Effector memory CD8-positive, alpha-beta T cell (primary cell): ENCODE results near the gene CEP83.
"Not testable (repeated sequence)": the region's sequence is repeated elsewhere in the genome, so short reads cannot be mapped to it uniquely, and the experiment has no call there.

Source experiments
- ATAC-seq: fragments of 150-1000 bp; cut with Tn5 transposase; replicated peaks from 2 replicates; pipeline ENCODE4 v1.10.0; 2021; ENCODE audit warnings: mild to moderate bottlenecking, moderate library complexity
- DNase-seq, 3 experiments: peaks; one replicate each; pipeline ENCODE4 v3.0.0; 2021
- H3K27ac Mint-ChIP-seq, 2 donors: one replicate each; pipeline ENCODE4 v1.8.0; 2022; ENCODE audit warnings: mild to moderate bottlenecking in 2 of 2, mixed read lengths in 2 of 2, moderate library complexity in 2 of 2
- H3K27me3 Mint-ChIP-seq, 2 donors: one replicate each; pipeline ENCODE4 v1.8.0; 2022; ENCODE audit warnings: mixed read lengths in 2 of 2
- H3K36me3 Mint-ChIP-seq: one replicate; pipeline ENCODE4 v1.8.0; 2022; ENCODE audit warnings: mild to moderate bottlenecking, moderate library complexity, mixed read lengths; ENCODE audit not compliant: insufficient read depth
- H3K4me1 Mint-ChIP-seq, 2 donors: one replicate each; pipeline ENCODE4 v1.8.0; 2022; ENCODE audit warnings: low read depth in 2 of 2, mixed read lengths in 2 of 2
- H3K4me3 Mint-ChIP-seq, 2 donors: one replicate each; pipeline ENCODE4 v1.8.0; 2022; ENCODE audit warnings: mild to moderate bottlenecking in 2 of 2, mixed read lengths in 2 of 2, moderate library complexity in 2 of 2
- H3K9me3 Mint-ChIP-seq, 2 donors: one replicate each; pipeline ENCODE4 v1.8.0; 2022; ENCODE audit warnings: mixed read lengths in 2 of 2

Gene CEP83

GRCh38 chr12:94389482-94390129, 70.1 kb downstream of the CEP83 start:
- H3K36me3 Mint-ChIP-seq, H3K4me1 Mint-ChIP-seq, H3K27me3 Mint-ChIP-seq, H3K4me3 Mint-ChIP-seq, H3K27ac Mint-ChIP-seq, H3K9me3 Mint-ChIP-seq: not testable (repeated sequence)
- ATAC-seq (peak; percentile 43), DNase-seq (peak in 1 of 3 experiments; percentile 1)

DNA sequence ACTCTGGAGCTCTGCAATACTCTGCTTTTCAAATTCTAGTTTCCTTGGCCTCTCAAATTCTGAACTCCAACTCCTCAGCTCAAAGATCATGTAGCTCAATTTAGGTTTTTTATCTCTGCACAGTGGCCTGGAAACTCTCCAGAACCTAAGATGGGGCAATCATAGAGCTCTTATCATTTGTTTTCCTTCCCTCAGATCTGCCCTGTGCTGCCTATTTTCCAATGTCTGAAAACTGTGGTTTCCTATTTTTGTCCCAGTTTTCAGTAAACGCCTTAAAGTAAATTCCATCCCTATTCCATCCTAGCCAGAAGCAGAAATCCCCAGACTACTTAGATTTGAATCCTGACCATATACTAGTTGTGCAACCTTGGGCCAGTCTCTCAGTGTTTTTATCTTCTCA, 73.2 kb downstream of the CEP83 start:
- no peaks in the 10 kb centered on the region for H3K27me3 Mint-ChIP-seq
- no peak for DNase-seq

GRCh38 chr12:94384030-94384429, 75.6 kb downstream of the CEP83 start:
- no peaks in the 10 kb centered on the region for H3K27me3 Mint-ChIP-seq
- no peak overlapping the region for H3K4me3 Mint-ChIP-seq
- ATAC-seq (no peak), DNase-seq (no peak)
- H3K36me3 Mint-ChIP-seq: no peaks in the 10 kb centered on the region
- no peaks in the 10 kb centered on the region for H3K4me1 Mint-ChIP-seq
- H3K9me3 Mint-ChIP-seq: peaks cover 0 to 2% of the 10 kb centered on the region in 2 donors
- no peak overlapping the region for H3K27ac Mint-ChIP-seq

More for the DNA sequence above, 73.2 kb downstream of the CEP83 start:
- H3K9me3 Mint-ChIP-seq: peaks cover 0 to 2% of the 10 kb centered on the region in 2 donors
- ATAC-seq: no peak
- H3K27ac Mint-ChIP-seq: no peak overlapping the region
- H3K4me3 Mint-ChIP-seq: no peak overlapping the region
- no peaks in the 10 kb centered on the region for H3K36me3 Mint-ChIP-seq
- no peaks in the 10 kb centered on the region for H3K4me1 Mint-ChIP-seq

- Mint-ChIP-seq H3K36me3 (peaks cover 4% of the 10 kb centered on the region), H3K4me1 (no peaks in the 10 kb centered on the region), H3K4me3 (no peak overlapping the region)
These were observed 79.2 kb downstream of the CEP83 start for GRCh38 chr12:94380507-94380906.

GRCh38 chr12:94379479-94380113, 80.1 kb downstream of the CEP83 start:
- peaks cover 4% of the 10 kb centered on the region for H3K36me3 Mint-ChIP-seq
- no peaks in the 10 kb centered on the region for H3K27me3 Mint-ChIP-seq
- no peaks in the 10 kb centered on the region for H3K4me1 Mint-ChIP-seq
- peaks cover 0 to 2% of the 10 kb centered on the region in 2 donors for H3K9me3 Mint-ChIP-seq
- H3K4me3 Mint-ChIP-seq: no peak overlapping the region
- no peak for DNase-seq
- H3K27ac Mint-ChIP-seq: peak overlapping the region in 1 of 2 donors; percentile 14
- no peak for ATAC-seq

More at GRCh38 chr12:94380507-94380906, 79.2 kb downstream of the CEP83 start:
- peaks cover 0 to 2% of the 10 kb centered on the region in 2 donors for H3K9me3 Mint-ChIP-seq
- no peak for ATAC-seq
- H3K27ac Mint-ChIP-seq: no peak overlapping the region
- no peak for DNase-seq
- H3K27me3 Mint-ChIP-seq: no peaks in the 10 kb centered on the region

GRCh38 chr12:94377599-94377998, 82.1 kb downstream of the CEP83 start:
- Mint-ChIP-seq H3K36me3 (peaks cover 7% of the 10 kb centered on the region), H3K4me3 (no peak overlapping the region), H3K27me3 (no peaks in the 10 kb centered on the region), H3K4me1 (no peaks in the 10 kb centered on the region), H3K9me3 (no peaks in the 10 kb centered on the region), H3K27ac (no peak overlapping the region)
- DNase-seq (no peak), ATAC-seq (no peak)

- peaks cover 7% of the 10 kb centered on the region for H3K36me3 Mint-ChIP-seq
- H3K27ac Mint-ChIP-seq: peak overlapping the region in 1 of 2 donors; percentile 22
- H3K4me3 Mint-ChIP-seq: no peak overlapping the region
These were observed 85.5 kb downstream of the CEP83 start for GRCh38 chr12:94374124-94374523.

GRCh38 chr12:94372461-94372860, 87.2 kb downstream of the CEP83 start:
- H3K4me3 Mint-ChIP-seq: no peak overlapping the region
- ATAC-seq: no peak
- H3K36me3 Mint-ChIP-seq: peaks cover 7% of the 10 kb centered on the region

More at GRCh38 chr12:94374124-94374523, 85.5 kb downstream of the CEP83 start:
- H3K4me1 Mint-ChIP-seq: no peaks in the 10 kb centered on the region
- no peaks in the 10 kb centered on the region for H3K27me3 Mint-ChIP-seq
- ATAC-seq: no peak
- DNase-seq: no peak
- H3K9me3 Mint-ChIP-seq: no peaks in the 10 kb centered on the region

GRCh38 chr12:94362653-94363052, 97.0 kb downstream of the CEP83 start:
- H3K9me3 Mint-ChIP-seq: peaks cover 7 to 16% of the 10 kb centered on the region in 2 donors
- no peak for ATAC-seq
- H3K36me3 Mint-ChIP-seq: peaks cover 4% of the 10 kb centered on the region
- no peak for DNase-seq
- H3K27me3 Mint-ChIP-seq: no peaks in the 10 kb centered on the region
- H3K27ac Mint-ChIP-seq: peak overlapping the region in 1 of 2 donors; percentile 58
- H3K4me1 Mint-ChIP-seq: no peaks in the 10 kb centered on the region
- H3K4me3 Mint-ChIP-seq: no peak overlapping the region

More at GRCh38 chr12:94372461-94372860, 87.2 kb downstream of the CEP83 start:
- Mint-ChIP-seq H3K27me3 (no peaks in the 10 kb centered on the region), H3K27ac (no peak overlapping the region), H3K9me3 (no peaks in the 10 kb centered on the region), H3K4me1 (no peaks in the 10 kb centered on the region)
- no peak for DNase-seq

DNA sequence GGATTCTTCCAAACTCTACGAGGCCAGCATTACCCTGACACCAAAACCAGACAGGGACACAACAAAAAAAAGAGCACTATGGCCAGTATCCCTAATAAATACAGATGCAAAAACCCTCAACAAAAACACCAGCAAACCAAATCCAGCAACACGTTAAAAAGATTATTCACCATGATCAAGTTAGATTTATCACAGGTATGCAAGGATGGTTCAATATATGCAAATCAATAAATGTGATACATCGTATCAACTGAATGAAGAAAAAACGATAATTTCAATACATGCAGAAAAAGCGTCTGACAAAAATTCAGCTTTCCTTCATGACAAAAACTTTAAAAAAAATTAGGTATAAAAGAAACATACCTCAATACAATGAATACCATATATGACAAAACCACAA, 99.9 kb downstream of the CEP83 start:
- H3K27ac Mint-ChIP-seq: no peak overlapping the region
- H3K27me3 Mint-ChIP-seq: no peaks in the 10 kb centered on the region
- H3K4me1 Mint-ChIP-seq: no peaks in the 10 kb centered on the region
- H3K36me3 Mint-ChIP-seq: peaks cover 1% of the 10 kb centered on the region
- DNase-seq: no peak
- H3K9me3 Mint-ChIP-seq: peaks cover 7 to 16% of the 10 kb centered on the region in 2 donors
- ATAC-seq: no peak
- no peak overlapping the region for H3K4me3 Mint-ChIP-seq

DNA sequence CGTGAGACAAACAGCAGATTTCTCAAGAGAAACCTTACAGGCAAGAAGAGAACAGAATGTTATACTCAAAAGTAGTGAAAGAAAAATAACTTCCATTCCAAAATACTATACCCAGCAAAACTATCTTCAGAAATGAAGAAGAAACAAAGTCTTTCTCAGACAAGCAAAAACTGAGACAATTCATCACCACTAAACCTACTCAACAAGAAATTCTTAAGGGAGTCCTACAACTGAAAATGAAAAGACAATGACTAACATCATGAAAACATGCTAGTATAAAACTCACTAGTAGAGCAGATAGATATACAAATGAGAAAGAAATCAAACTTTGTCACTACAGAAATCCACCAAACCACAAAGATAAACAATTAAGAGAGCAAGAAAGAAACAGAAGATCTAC, 106.5 kb downstream of the CEP83 start:
- no peak for ATAC-seq
- Mint-ChIP-seq H3K27me3 (no peaks in the 10 kb centered on the region), H3K4me1 (no peaks in the 10 kb centered on the region), H3K9me3 (peaks cover 13 to 15% of the 10 kb centered on the region in 2 donors), H3K4me3 (no peak overlapping the region), H3K36me3 (no peaks in the 10 kb centered on the region), H3K27ac (peak overlapping the region in 1 of 2 donors; percentile 59)
- DNase-seq: no peak

DNA sequence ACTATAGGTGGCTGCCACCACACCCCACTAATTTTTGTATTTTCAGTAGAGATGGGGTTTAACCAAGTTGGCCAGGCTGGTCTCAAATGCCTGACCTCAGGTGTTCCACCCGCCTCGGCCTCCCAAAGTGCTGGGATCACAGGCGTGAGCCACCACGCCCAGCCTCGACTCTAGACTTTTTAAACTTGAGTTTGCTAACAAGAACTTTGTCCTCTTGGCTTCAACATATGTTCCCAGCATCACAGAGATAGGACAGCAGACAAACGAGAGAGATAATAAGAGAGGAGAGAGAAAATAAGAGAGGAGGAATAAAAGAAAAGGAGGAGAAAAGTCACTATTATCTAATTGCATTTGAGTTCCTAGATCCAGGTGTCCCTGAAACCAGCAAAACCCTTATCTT, 119.1 kb downstream of the CEP83 start:
- H3K27ac Mint-ChIP-seq: no peak overlapping the region
- H3K9me3 Mint-ChIP-seq: no peaks in the 10 kb centered on the region
- H3K36me3 Mint-ChIP-seq: no peaks in the 10 kb centered on the region
- H3K4me3 Mint-ChIP-seq: no peak overlapping the region
- no peaks in the 10 kb centered on the region for H3K27me3 Mint-ChIP-seq
- DNase-seq: no peak
- ATAC-seq: no peak
- H3K4me1 Mint-ChIP-seq: no peaks in the 10 kb centered on the region

- no peak overlapping the region for H3K27ac Mint-ChIP-seq
- no peak overlapping the region for H3K4me3 Mint-ChIP-seq
- H3K36me3 Mint-ChIP-seq: peaks cover 2% of the 10 kb centered on the region
- no peaks in the 10 kb centered on the region for H3K4me1 Mint-ChIP-seq
- ATAC-seq (no peak), DNase-seq (no peak)
- no peaks in the 10 kb centered on the region for H3K27me3 Mint-ChIP-seq
- H3K9me3 Mint-ChIP-seq: no peaks in the 10 kb centered on the region
These were observed 121.5 kb downstream of the CEP83 start for GRCh38 chr12:94338006-94338794.
